Activated naive CD8-positive, alpha-beta T cell (primary cell): ENCODE data around the gene EPS15.
"Not testable (repeated sequence)": the region's sequence is repeated elsewhere in the genome, so short reads cannot be mapped to it uniquely, and the experiment has no call there.

Experiments used
- H3K27ac Mint-ChIP-seq: one replicate; pipeline ENCODE4 v1.8.0; 2021; ENCODE audit warnings: mixed read lengths
- H3K27me3 Mint-ChIP-seq: one replicate; pipeline ENCODE4 v1.8.0; 2021; ENCODE audit warnings: mixed read lengths
- H3K36me3 Mint-ChIP-seq: one replicate; pipeline ENCODE4 v1.8.0; 2021; ENCODE audit warnings: mixed read lengths
- H3K4me1 Mint-ChIP-seq: one replicate; pipeline ENCODE4 v1.8.0; 2021; ENCODE audit warnings: low read depth, mixed read lengths
- H3K4me3 Mint-ChIP-seq: one replicate; pipeline ENCODE4 v1.8.0; 2021; ENCODE audit warnings: mild to moderate bottlenecking, mixed read lengths
- H3K9me3 Mint-ChIP-seq: one replicate; pipeline ENCODE4 v1.8.0; 2021; ENCODE audit warnings: low read depth, mixed read lengths

Gene EPS15

DNA sequence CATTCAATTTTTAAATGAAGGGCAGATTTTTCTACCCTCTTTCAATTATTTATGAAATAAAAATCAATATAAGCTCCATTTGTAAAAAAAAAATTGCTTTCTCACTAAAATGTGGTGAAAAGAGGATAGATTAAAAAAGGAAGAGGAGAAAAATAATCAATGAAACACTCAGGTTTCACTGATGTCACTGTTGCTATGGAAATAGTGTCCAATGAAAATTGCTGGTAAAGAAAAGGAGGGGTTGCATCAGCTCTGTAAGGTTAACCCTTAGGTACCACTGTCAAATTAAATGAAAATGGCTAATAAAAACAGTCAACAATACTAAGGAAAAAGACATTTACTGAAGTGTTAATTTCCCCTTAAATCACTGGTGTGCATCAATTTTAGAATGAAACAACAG, 97.1 kb downstream of the EPS15 start:
- H3K4me1 Mint-ChIP-seq: peaks cover 8% of the 10 kb centered on the region
- H3K27ac Mint-ChIP-seq: peak overlapping the region; percentile 18
- H3K4me3 Mint-ChIP-seq: peak overlapping the region; percentile 33
- H3K27me3 Mint-ChIP-seq: no peaks in the 10 kb centered on the region
- no peaks in the 10 kb centered on the region for H3K9me3 Mint-ChIP-seq
- H3K36me3 Mint-ChIP-seq: peaks cover 37% of the 10 kb centered on the region

DNA sequence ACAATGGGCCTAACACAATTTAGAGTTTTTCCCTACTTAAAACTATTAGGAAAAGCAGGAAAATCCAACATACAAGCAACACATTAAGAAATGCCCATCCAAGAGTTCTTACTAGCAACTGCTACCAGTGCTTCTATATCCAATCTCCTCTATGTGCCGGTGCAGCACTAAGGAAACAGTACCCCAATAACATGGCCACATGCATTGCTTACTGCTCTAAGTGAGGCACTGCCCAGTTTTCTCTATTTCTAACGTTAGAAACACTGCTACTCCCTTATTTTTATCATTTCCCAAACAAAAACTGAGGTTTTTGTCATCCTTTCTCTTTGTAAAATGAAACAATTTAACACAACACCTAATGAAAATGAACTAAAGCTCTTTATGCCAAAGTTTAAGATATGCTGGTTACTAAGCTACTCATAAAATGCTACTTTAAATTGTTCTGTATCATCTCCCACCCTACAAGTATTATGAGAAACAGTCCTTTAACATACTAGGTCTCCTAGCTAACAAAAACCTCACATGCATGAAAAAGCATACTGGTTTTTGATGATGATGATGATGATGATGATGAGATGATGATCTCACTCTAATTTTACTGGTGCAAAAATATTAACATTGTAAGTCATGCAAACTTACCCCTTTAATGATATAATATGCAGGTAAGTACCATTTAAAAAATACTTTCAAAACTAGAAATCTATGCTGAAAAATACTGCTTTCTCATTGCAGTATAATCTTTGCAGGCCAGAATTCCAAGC, 98.0 kb downstream of the EPS15 start:
- Mint-ChIP-seq H3K36me3 (peaks cover 36% of the 10 kb centered on the region), H3K27ac (no peak overlapping the region), H3K27me3 (no peaks in the 10 kb centered on the region), H3K9me3 (no peaks in the 10 kb centered on the region), H3K4me1 (peaks cover 8% of the 10 kb centered on the region), H3K4me3 (peak overlapping the region; percentile 1)

DNA sequence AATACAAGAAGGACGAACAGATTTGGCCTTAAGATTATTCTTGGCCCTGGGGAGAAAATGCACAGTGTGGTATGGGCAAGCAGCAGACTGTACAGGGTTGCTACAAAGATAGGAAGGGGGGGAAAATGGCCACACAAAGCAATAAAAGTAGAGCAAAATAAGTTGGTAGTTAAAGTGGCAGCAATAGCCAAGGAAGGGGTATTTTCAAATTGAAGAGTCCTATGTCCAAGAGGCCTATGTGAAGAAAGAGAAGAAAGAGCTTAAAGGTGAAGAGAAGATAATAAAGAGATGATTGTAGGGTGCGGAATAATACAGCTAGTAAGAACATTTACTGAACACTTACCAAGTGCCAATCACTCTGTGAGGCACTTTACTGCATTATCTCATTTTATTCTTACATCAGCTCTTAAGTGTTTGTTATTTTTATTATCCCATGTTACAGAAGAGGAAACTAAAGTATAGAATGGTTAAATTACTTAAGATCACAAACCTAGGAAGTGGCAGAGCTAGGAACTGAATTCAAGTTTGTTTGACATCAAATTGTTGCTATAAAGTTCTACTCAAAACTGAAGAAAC, 100.6 kb downstream of the EPS15 start:
- Mint-ChIP-seq H3K27me3 (no peaks in the 10 kb centered on the region), H3K36me3 (peaks cover 33% of the 10 kb centered on the region), H3K9me3 (no peaks in the 10 kb centered on the region), H3K27ac (no peak overlapping the region), H3K4me3 (no peak overlapping the region), H3K4me1 (peaks cover 10% of the 10 kb centered on the region)

DNA sequence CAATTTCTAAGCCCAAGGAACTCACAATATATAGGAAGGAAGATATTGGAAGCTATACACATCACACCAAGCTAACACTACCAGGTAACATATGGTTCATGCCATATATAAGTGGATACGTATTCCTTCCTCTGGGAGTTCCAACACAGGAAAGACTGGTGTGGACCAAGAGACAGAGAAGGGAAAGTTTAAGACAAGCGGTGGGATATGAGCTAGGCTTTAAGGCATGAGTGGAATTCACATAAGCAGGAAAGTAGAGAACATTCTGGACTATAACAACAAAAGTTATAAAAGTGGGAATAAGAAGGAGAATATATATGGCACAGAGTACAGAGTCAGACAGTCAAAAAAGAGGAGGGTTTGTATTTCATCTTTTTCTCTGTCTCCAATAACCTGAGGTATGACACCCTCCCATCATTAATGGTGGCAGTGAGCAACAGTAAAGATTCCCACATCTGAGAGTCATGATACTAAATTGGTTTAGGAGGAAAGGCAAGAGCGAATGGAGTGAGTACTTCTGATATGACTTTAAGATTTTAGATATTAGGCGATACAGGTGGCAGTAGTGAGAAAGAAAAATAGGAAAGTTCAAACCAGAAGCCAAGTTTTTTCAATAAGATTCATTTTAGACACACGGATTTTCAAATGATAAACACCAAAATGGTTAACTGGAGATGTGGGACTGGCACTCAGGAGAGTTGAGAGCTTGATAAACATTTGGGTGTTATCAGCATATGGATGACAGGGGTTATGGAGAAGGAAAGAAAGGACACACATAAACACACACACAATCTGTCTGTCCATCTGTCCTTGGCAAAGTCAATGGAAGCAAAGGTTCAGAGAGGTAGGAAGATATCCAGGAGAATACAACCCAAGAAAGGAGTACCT, 101.3 kb downstream of the EPS15 start:
- Mint-ChIP-seq H3K4me3 (no peak overlapping the region), H3K27ac (no peak overlapping the region), H3K9me3 (peaks cover 2% of the 10 kb centered on the region), H3K36me3 (peaks cover 37% of the 10 kb centered on the region), H3K27me3 (no peaks in the 10 kb centered on the region), H3K4me1 (peaks cover 10% of the 10 kb centered on the region)

DNA sequence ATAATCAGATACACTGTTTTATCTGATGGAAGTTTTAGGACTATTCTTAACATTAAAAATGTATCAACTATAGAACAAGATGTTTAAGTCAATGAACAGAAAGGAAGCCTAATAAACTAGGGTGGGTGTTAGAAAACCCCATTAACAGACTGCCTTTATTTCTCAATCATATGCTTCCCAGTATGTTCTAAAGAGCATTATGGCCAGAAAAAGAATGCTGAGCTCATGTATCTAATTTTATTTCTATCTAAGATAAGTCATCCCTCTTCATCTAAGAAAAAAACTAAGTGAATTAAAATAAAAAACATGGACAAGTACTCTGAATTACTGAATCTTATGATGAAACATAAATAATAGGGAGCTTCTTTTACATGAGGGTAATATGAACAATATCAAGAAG, 102.2 kb downstream of the EPS15 start:
- Mint-ChIP-seq H3K4me1 (peaks cover 4% of the 10 kb centered on the region), H3K27ac (no peak overlapping the region), H3K9me3 (peaks cover 5% of the 10 kb centered on the region), H3K27me3 (no peaks in the 10 kb centered on the region), H3K36me3 (peaks cover 38% of the 10 kb centered on the region), H3K4me3 (no peak overlapping the region)

DNA sequence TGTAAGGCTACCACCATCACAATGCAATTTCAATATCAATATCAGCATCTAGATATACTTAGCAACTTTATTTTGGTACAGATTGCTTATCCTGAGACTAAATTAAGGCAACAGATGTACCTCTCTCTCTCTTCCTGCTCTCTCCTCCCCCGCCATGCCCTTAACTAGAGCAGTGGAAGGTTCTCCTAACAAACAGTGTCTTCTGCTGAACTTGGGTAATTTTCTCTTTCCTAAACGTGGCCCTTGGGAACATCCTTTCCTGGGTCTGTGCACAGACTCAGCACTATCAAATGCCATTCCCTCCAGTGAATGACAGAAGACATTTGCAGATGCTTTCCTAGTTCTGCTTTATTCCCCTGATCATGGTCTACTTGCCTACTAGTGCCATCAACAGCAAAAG, 103.1 kb downstream of the EPS15 start:
- peak overlapping the region; percentile 38 for H3K27ac Mint-ChIP-seq
- peaks cover 34% of the 10 kb centered on the region for H3K36me3 Mint-ChIP-seq
- H3K27me3 Mint-ChIP-seq: no peaks in the 10 kb centered on the region
- H3K4me1 Mint-ChIP-seq: peaks cover 2% of the 10 kb centered on the region
- no peak overlapping the region for H3K4me3 Mint-ChIP-seq
- H3K9me3 Mint-ChIP-seq: peaks cover 5% of the 10 kb centered on the region

DNA sequence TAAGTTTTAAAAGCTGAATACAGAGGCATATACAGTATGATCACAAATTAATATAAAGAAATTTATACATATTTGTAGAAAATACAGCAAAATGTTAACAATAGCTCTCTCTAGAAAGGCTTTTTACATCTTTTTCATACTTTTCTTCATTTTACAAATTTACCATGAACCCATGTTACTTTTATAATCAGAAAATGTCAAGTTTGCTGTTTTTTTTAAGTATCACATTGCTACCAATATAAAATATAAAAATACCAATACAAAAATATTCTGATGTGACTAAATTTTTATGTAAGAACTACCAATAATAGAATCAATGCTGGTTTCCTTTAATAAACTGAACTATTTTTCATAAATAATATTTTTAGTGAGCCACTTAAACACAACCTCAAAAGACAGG, 104.3 kb downstream of the EPS15 start:
- H3K36me3 Mint-ChIP-seq: peaks cover 26% of the 10 kb centered on the region
- peaks cover 2% of the 10 kb centered on the region for H3K4me1 Mint-ChIP-seq
- H3K27me3 Mint-ChIP-seq: no peaks in the 10 kb centered on the region

DNA sequence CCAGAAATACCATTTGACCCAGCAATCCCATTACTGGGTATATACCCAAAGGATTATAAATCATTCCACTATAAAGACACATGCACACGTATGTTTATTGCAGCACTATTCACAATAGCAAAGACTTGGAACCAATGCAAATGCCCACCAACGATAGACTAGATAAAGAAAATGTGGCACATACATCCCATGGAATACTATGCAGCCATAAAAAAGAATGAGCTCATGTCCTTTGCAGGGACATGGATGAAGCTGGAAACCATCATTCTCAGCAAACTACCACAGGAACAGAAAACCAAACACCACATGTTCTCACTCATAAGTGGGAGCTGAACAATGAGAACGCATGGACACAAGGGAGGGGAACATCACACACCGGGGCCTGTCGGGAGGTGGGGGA, 107.2 kb downstream of the EPS15 start:
- H3K4me3 Mint-ChIP-seq, H3K9me3 Mint-ChIP-seq, H3K27me3 Mint-ChIP-seq, H3K27ac Mint-ChIP-seq, H3K4me1 Mint-ChIP-seq: not testable (repeated sequence)
- peaks cover 15% of the 10 kb centered on the region for H3K36me3 Mint-ChIP-seq

More for the DNA sequence above, 104.3 kb downstream of the EPS15 start:
- peaks cover 5% of the 10 kb centered on the region for H3K9me3 Mint-ChIP-seq
- H3K4me3 Mint-ChIP-seq: no peak overlapping the region
- H3K27ac Mint-ChIP-seq: no peak overlapping the region

DNA sequence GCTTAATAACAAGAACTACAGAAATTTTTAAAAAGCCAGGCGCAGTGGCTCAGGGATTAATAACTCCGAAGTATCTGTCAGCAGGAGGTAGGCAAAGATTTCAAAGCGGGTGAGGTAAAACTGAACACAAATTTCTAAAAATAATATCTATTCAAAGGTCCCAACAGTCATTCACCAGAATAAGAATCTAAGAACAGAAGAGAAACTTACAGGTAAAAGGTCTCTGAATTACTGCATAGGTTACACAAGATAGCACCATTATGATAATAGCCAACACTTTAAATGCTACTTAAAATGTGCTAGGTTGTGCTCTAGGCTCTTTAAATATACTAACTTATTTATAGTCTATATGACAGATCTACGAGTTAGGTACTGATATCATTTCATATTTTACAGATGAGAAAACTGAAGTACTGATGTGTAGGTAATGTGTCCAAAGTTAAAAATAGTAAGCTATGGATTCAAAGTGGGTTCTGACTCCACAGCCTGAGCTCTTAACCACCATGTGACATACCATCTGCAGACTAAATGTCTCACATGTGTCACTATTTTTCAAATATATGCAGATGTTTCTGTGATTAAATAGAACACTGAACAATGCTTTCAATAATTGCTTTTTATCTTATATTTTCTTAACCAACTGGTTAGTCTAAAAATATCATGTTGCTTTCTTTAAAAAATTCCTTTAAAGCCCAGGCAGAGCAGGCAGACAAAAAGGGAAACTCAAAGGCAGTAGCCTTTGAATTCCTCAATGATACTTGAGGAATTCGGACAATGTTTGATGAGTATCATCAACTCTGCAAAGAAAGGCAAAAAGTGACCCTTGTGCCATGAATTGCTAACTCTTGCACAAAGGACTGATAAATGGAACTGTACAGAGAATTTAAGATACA, 108.3 kb downstream of the EPS15 start:
- H3K9me3 Mint-ChIP-seq: peaks cover 5% of the 10 kb centered on the region
- no peaks in the 10 kb centered on the region for H3K4me1 Mint-ChIP-seq
- H3K27ac Mint-ChIP-seq: no peak overlapping the region
- no peaks in the 10 kb centered on the region for H3K27me3 Mint-ChIP-seq
- no peak overlapping the region for H3K4me3 Mint-ChIP-seq
- peaks cover 16% of the 10 kb centered on the region for H3K36me3 Mint-ChIP-seq

DNA sequence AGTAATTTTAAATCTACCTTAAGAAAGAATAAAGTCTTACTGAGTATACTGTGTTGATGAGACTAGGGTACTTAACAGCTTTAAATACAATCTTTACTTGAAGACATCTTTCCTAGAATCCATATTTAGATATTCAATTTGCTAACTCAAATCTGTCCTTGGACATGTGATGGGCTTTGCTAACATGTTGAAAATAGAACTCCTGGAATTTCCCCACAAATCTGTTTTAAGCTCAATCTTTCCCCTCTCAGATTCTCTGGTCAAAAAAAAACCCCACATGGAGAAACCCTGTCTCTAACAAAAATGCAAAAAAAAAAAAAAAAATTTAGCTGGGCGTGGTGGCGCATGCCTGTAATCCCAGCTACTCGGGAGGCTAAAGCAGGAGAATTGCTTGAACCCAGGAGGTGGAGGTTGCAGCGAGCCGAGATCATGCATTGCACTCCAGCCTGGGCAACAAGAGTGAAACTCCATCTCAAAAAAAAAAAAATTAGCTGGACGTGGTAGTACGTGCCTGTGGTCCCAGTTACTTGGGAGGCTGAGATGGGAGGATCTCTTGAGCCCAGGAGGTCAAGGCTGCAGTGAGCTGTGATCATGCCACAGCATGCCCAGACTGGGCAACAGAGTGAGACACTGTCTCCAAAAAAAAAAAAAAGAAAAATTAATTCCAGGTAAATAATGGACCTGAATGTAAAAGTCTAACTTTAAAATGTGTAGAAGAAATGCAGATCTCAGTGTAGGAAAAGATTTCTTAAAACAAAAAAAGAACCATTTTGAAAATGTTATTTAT, 109.1 kb downstream of the EPS15 start:
- not testable (repeated sequence) for H3K4me3 Mint-ChIP-seq, H3K9me3 Mint-ChIP-seq, H3K4me1 Mint-ChIP-seq, H3K27me3 Mint-ChIP-seq, H3K27ac Mint-ChIP-seq
- H3K36me3 Mint-ChIP-seq: peaks cover 19% of the 10 kb centered on the region

DNA sequence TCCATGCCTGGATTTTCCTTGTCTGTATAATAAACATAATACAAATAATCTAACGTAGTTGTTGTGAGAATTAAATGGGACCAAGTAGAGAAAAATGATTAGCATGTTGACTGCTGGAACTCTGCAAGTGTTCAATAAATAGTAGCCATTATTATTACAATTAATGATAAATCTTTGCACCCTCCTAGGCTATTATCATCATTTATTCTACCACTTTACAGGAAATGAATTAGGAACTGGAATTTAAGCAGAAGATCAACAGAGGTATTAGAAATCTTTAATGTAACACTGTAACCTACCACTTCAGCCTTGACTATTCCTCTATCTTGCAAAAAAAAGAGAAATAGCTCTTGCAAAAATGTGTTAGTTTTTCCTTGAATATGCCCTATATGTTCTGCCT, 126.8 kb downstream of the EPS15 start:
- Mint-ChIP-seq H3K4me3 (no peak overlapping the region), H3K4me1 (no peaks in the 10 kb centered on the region), H3K36me3 (peaks cover 32% of the 10 kb centered on the region)

DNA sequence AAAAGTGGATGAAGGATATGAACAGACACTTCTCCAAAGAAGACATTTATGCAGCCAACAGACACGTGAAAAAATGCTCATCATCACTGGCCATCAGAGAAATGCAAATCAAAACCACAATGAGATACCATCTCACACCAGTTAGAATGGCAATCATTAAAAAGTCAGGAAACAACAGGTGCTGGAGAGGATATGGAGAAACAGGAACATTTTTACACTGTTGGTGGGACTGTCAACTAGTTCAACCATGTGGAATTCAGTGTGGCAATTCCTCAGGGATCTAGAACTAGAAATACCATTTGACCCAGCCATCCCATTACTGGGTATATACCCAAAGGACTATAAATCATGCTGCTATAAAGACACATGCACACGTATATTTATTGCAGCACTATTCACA, 128.4 kb downstream of the EPS15 start:
- not testable (repeated sequence) for H3K9me3 Mint-ChIP-seq, H3K27ac Mint-ChIP-seq, H3K27me3 Mint-ChIP-seq, H3K4me3 Mint-ChIP-seq, H3K4me1 Mint-ChIP-seq
- peaks cover 32% of the 10 kb centered on the region for H3K36me3 Mint-ChIP-seq

More for the DNA sequence above, 126.8 kb downstream of the EPS15 start:
- Mint-ChIP-seq H3K9me3 (peaks cover 4% of the 10 kb centered on the region), H3K27ac (no peak overlapping the region), H3K27me3 (no peaks in the 10 kb centered on the region)

DNA sequence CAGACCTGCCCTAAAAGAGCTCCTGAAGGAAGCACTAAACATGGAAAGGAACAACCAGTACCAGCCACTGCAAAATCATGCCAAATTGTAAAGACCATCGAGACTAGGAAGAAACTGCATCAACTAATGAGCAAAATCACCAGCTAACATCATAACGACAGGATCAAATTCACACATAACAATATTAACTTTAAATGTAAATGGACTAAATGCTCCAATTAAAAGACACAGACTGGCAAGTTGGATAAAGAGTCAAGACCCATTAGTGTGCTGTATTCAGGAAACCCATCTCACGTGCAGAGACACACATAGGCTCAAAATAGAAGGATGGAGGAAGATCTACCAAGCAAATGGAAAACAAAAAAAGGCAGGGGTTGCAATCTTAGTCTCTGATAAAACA, 131.8 kb downstream of the EPS15 start:
- not testable (repeated sequence) for H3K4me1 Mint-ChIP-seq, H3K27me3 Mint-ChIP-seq, H3K27ac Mint-ChIP-seq, H3K4me3 Mint-ChIP-seq
- Mint-ChIP-seq H3K36me3 (peaks cover 44% of the 10 kb centered on the region), H3K9me3 (peaks cover 16% of the 10 kb centered on the region)

DNA sequence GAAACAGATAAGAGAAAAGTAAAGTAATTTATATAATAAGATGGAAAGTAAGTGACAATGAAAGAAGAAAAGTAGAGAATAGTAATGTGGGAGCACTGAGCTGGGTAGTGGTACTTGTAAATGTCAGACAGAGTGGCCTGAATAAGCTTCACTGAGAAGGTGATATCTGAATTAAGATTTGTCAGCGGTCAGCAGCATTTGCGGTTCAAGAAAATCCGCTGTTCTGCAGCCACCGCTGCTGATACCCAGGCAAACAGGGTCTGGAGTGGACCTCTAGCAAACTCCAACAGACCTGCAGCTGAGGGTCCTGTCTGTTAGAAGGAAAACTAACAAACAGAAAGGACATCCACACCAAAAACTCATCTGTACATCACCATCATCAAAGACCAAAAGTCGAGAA, 132.8 kb downstream of the EPS15 start:
- peaks cover 12% of the 10 kb centered on the region for H3K9me3 Mint-ChIP-seq
- H3K4me3 Mint-ChIP-seq, H3K27ac Mint-ChIP-seq: not testable (repeated sequence)

More for the DNA sequence above, 132.8 kb downstream of the EPS15 start:
- peaks cover 40% of the 10 kb centered on the region for H3K36me3 Mint-ChIP-seq
- not testable (repeated sequence) for H3K4me1 Mint-ChIP-seq, H3K27me3 Mint-ChIP-seq
